Mononuclear cell (primary cell): ENCODE results near the gene PRRT2. TPM values are rescaled to one million over a fixed set of nuclear protein-coding genes. Genes with fewer than 3 reads are reported as not detected.
"Not testable (repeated sequence)": the region's sequence is repeated elsewhere in the genome, so short reads cannot be mapped to it uniquely, and the experiment has no call there.

Source experiments
- H3K27me3 ChIP-seq: 2 replicates; pipeline ENCODE4 v1.6.0; 2011; ENCODE audit warnings: low read length, control low read depth; ENCODE audit not compliant: insufficient read depth
- H3K4me1 ChIP-seq: 2 replicates; pipeline ENCODE4 v1.5.1; 2011; ENCODE audit warnings: mild to moderate bottlenecking, low read length, control low read depth; ENCODE audit not compliant: insufficient read depth
- H3K4me3 ChIP-seq: 2 replicates; pipeline ENCODE4 v1.5.1; 2011; ENCODE audit warnings: mild to moderate bottlenecking, low read length, moderate library complexity
- H3K9me3 ChIP-seq: 2 replicates; pipeline ENCODE4 v1.5.1; 2011; ENCODE audit warnings: low read depth, mild to moderate bottlenecking, control low read depth, low read length
- total RNA-seq: library from RNA; depleted of rRNA; stranded (reverse); fragments of >200 nt; gene quantifications from one replicate; pipeline ENCODE4 v1.2.3, GENCODE V29; 2012

PRRT2 gene
- total RNA-seq, 1 donor = 0.52 TPM

- Histone ChIP-seq H3K4me1 (peaks cover 12% of the 10 kb centered on the region), H3K27me3 (no peaks in the 10 kb centered on the region), H3K9me3 (no peaks in the 10 kb centered on the region), H3K4me3 (no peak overlapping the region)
Measured at GRCh38 chr16:29784157-29784556, 27.8 kb upstream of the PRRT2 start.

- no peaks in the 10 kb centered on the region for H3K9me3 ChIP-seq
- no peak overlapping the region for H3K4me3 ChIP-seq
- no peaks in the 10 kb centered on the region for H3K27me3 ChIP-seq
- peaks cover 18% of the 10 kb centered on the region for H3K4me1 ChIP-seq
Measured at GRCh38 chr16:29784901-29785500, 27.0 kb upstream of the PRRT2 start.

GRCh38 chr16:29787155-29787554, 24.8 kb upstream of the PRRT2 start:
- H3K4me1 ChIP-seq = peaks cover 32% of the 10 kb centered on the region
- H3K9me3 ChIP-seq, H3K27me3 ChIP-seq, H3K4me3 ChIP-seq: not testable (repeated sequence)

GRCh38 chr16:29789775-29790182, 22.2 kb upstream of the PRRT2 start:
- H3K4me1 ChIP-seq = peaks cover 50% of the 10 kb centered on the region
- peak overlapping the region; percentile 42 for H3K4me3 ChIP-seq
- H3K9me3 ChIP-seq = no peaks in the 10 kb centered on the region
- H3K27me3 ChIP-seq = no peaks in the 10 kb centered on the region

GRCh38 chr16:29790183-29790948, 21.6 kb upstream of the PRRT2 start, which contains the start of gene KIF22:
Gene KIF22, plus strand, starts transcription at chr16:29790751. Its CDS starts 9 bp downstream, at chr16:29790760.
- peak within 1 kb of the TSS; percentile 79 for H3K4me3 ChIP-seq
- peaks cover 50% of the 10 kb centered on the region for H3K4me1 ChIP-seq
- no peaks in the 10 kb centered on the region for H3K9me3 ChIP-seq
- no peaks in the 10 kb centered on the region for H3K27me3 ChIP-seq

- no peaks in the 10 kb centered on the region for H3K27me3 ChIP-seq
- peak overlapping the region; percentile 79 for H3K4me3 ChIP-seq
- peaks cover 46% of the 10 kb centered on the region for H3K4me1 ChIP-seq
- no peaks in the 10 kb centered on the region for H3K9me3 ChIP-seq
Measured at GRCh38 chr16:29790949-29791844, 20.8 kb upstream of the PRRT2 start.

- peak overlapping the region; percentile 79 for H3K4me3 ChIP-seq
- H3K4me1 ChIP-seq = peaks cover 46% of the 10 kb centered on the region
- no peaks in the 10 kb centered on the region for H3K9me3 ChIP-seq
- no peaks in the 10 kb centered on the region for H3K27me3 ChIP-seq
Measured at GRCh38 chr16:29791845-29792807, 19.9 kb upstream of the PRRT2 start.

GRCh38 chr16:29793153-29793552, 18.8 kb upstream of the PRRT2 start:
- H3K4me3 ChIP-seq, H3K9me3 ChIP-seq, H3K27me3 ChIP-seq: not testable (repeated sequence)
- peaks cover 46% of the 10 kb centered on the region for H3K4me1 ChIP-seq

GRCh38 chr16:29794231-29794710, 17.7 kb upstream of the PRRT2 start:
- H3K4me3 ChIP-seq = no peak overlapping the region

GRCh38 chr16:29802416-29802935, 9.5 kb upstream of the PRRT2 start:
- Histone ChIP-seq H3K9me3 (no peaks in the 10 kb centered on the region), H3K4me3 (no peak overlapping the region), H3K4me1 (peaks cover 18% of the 10 kb centered on the region), H3K27me3 (no peaks in the 10 kb centered on the region)

More at GRCh38 chr16:29794231-29794710, 17.7 kb upstream of the PRRT2 start:
- Histone ChIP-seq H3K4me1 (peaks cover 46% of the 10 kb centered on the region), H3K9me3 (no peaks in the 10 kb centered on the region), H3K27me3 (no peaks in the 10 kb centered on the region)

GRCh38 chr16:29804020-29804419, 8.0 kb upstream of the PRRT2 start:
- Histone ChIP-seq H3K27me3 (no peaks in the 10 kb centered on the region), H3K9me3 (no peaks in the 10 kb centered on the region), H3K4me3 (no peak overlapping the region), H3K4me1 (peaks cover 33% of the 10 kb centered on the region)

- H3K4me1 ChIP-seq = peaks cover 38% of the 10 kb centered on the region
- no peaks in the 10 kb centered on the region for H3K9me3 ChIP-seq
- no peaks in the 10 kb centered on the region for H3K27me3 ChIP-seq
- H3K4me3 ChIP-seq = peak overlapping the region; percentile 85
Measured at GRCh38 chr16:29804455-29805231, 7.3 kb upstream of the PRRT2 start.
